GM12878 (cell line): ENCODE measurements around the gene BCHE. TPM values are rescaled to one million over a fixed set of nuclear protein-coding genes. Genes with fewer than 3 reads are reported as not detected.

Experiments
- ATAC-seq: fragments of 200-7000 bp; cut with Tn5 transposase; 3 replicates; pipeline ENCODE4 v1.9.1; 2020; ENCODE audit warnings: mild to moderate bottlenecking, moderate library complexity
- BruUV-seq: library from RNA; stranded (reverse); fragments of 400-500 nt; replicated peaks from 2 replicates; lab custom pipeline; 2021; lab: Mats Ljungman, UMichigan
- CTCF ChIA-PET: fragments of 300-600 bp; sonication (Branson Sonifier 250); formaldehyde crosslinking; extraction: SDS; loops from one replicate; lab custom pipeline; 2021; ENCODE audit warnings: inconsistent platforms; lab: Yijun Ruan, JAX
- POLR2A ChIA-PET: fragments of 350-600 bp; formaldehyde crosslinking; extraction: SDS; loops from one replicate; lab custom pipeline; 2021; ENCODE audit warnings: inconsistent platforms; lab: Charles Lee
- RAD21 ChIA-PET: fragments of 300-600 bp; sonication (Branson Sonifier 250); formaldehyde crosslinking; loops from one replicate; lab custom pipeline; 2023; ENCODE audit warnings: antibody characterized with exemption; ENCODE audit not compliant: unreplicated experiment; lab: Charles Lee
- SMC1A ChIA-PET: fragments of 300-600 bp; sonication (Branson Sonifier 250); formaldehyde crosslinking; loops from one replicate; lab custom pipeline; 2023; ENCODE audit not compliant: unreplicated experiment, uncharacterized antibody; lab: Charles Lee
- DNase-seq: peaks from one replicate; pipeline ENCODE4 v3.0.0-alpha.2; 2011; ENCODE audit warnings: low read depth, low spot score
- FAIRE-seq: peaks from 3 replicates; lab custom pipeline; 2011; peaks lifted over from hg19 to GRCh38; lab: Jason Lieb, UNC
- H2AFZ ChIP-seq: 2 replicates; pipeline ENCODE4 v1.6.0; 2011; ENCODE audit warnings: low read depth, low read length, control low read depth; ENCODE audit not compliant: control insufficient read depth
- H3K27ac ChIP-seq: 2 replicates; pipeline ENCODE4 v1.5.1; 2011; ENCODE audit warnings: control low read depth; ENCODE audit not compliant: control insufficient read depth, insufficient read depth
- H3K27me3 ChIP-seq, 2 experiments: replicated peaks in 1 of 2; 2 replicates each; pipeline versions ENCODE4 v1.6.0 to v1.6.1; 2011; ENCODE audit warnings: low read length in 1 of 2; ENCODE audit not compliant: control insufficient read depth in 2 of 2, insufficient read depth in 2 of 2
- H3K36me3 ChIP-seq, 2 experiments: 2 replicates each; pipeline ENCODE4 v1.5.1; 2011; ENCODE audit warnings: low read length in 1 of 2; ENCODE audit not compliant: control insufficient read depth in 2 of 2, insufficient read depth in 2 of 2
- H3K4me1 ChIP-seq: 2 replicates; pipeline ENCODE4 v1.6.1; 2011; ENCODE audit warnings: mild to moderate bottlenecking, low read length, moderate library complexity, mixed read lengths; ENCODE audit not compliant: control insufficient read depth, insufficient read depth
- H3K4me2 ChIP-seq: 2 replicates; pipeline ENCODE4 v1.6.0; 2011; ENCODE audit warnings: control low read depth; ENCODE audit not compliant: control insufficient read depth, insufficient read depth
- H3K4me3 ChIP-seq: fragments of 200-600 bp; sonication (generic); 2 replicates; pipeline ENCODE4 v1.5.1; 2016
- H3K79me2 ChIP-seq: 2 replicates; pipeline ENCODE4 v1.6.0; 2011; ENCODE audit warnings: low read length; ENCODE audit not compliant: control insufficient read depth, insufficient read depth
- H3K9ac ChIP-seq: 2 replicates; pipeline ENCODE4 v1.8.0; 2011; ENCODE audit warnings: low read length, control low read depth, mixed read lengths; ENCODE audit not compliant: control insufficient read depth, insufficient read depth
- H3K9me3 ChIP-seq: replicated peaks from 3 replicates; pipeline ENCODE4 v1.5.1; 2011; ENCODE audit warnings: mild to moderate bottlenecking, low read length; ENCODE audit not compliant: control insufficient read depth, insufficient read depth
- H4K20me1 ChIP-seq: 2 replicates; pipeline ENCODE4 v1.6.0; 2011; ENCODE audit not compliant: control insufficient read depth, insufficient read depth
- BCL11A ChIP-seq: IDR thresholded peaks from 2 replicates; pipeline ENCODE4 v1.6.1; 2011; ENCODE audit warnings: low read depth, low read length
- CREM ChIP-seq: IDR thresholded peaks from 2 replicates; pipeline ENCODE4 v1.6.1; 2014; ENCODE audit warnings: antibody characterized with exemption, low read depth
- GATAD2B ChIP-seq: fragments of 450-650 bp; conservative IDR thresholded peaks from 2 replicates; pipeline ENCODE4 v1.6.1; 2017; ENCODE audit warnings: low read depth, mild to moderate bottlenecking, moderate library complexity
- HDGF ChIP-seq: fragments of 450-650 bp; IDR thresholded peaks from 2 replicates; pipeline ENCODE4 v1.6.1; 2016; ENCODE audit warnings: antibody characterized with exemption
- MEF2B ChIP-seq: fragments of 450-650 bp; IDR thresholded peaks from 2 replicates; pipeline ENCODE4 v1.6.1; 2018; ENCODE audit warnings: mild to moderate bottlenecking, moderate library complexity; ENCODE audit not compliant: partially characterized antibody, poor library complexity, severe bottlenecking
- MXI1 ChIP-seq: fragments of 150-350 bp; IDR thresholded peaks from 2 replicates; pipeline ENCODE4 v1.6.1; 2011; ENCODE audit warnings: low read depth, mild to moderate bottlenecking, inconsistent platforms, low read length, improper control_type of control experiment
- NRF1 ChIP-seq: conservative IDR thresholded peaks from 2 replicates; pipeline ENCODE4 v1.6.1; 2011; ENCODE audit warnings: mild to moderate bottlenecking, low read depth, low read length, improper control_type of control experiment
- POLR2AphosphoS2 ChIP-seq: IDR thresholded peaks from 2 replicates; pipeline ENCODE4 v1.6.1; 2011; ENCODE audit warnings: low read depth, mild to moderate bottlenecking, low read length, improper control_type of control experiment, moderate library complexity
- RAD21 ChIP-seq: IDR thresholded peaks from 2 replicates; pipeline ENCODE4 v1.6.1; 2011; ENCODE audit warnings: mild to moderate bottlenecking, low read depth, low read length, moderate library complexity; ENCODE audit not compliant: insufficient read depth
- RFX5 ChIP-seq: IDR thresholded peaks from 2 replicates; pipeline ENCODE4 v1.6.1; 2011; ENCODE audit warnings: low read depth, low read length, improper control_type of control experiment
- TBL1XR1 ChIP-seq: IDR thresholded peaks from 2 replicates; pipeline ENCODE4 v1.6.1; 2012; ENCODE audit warnings: low read depth, low read length, improper control_type of control experiment
- ZSCAN29 ChIP-seq: fragments of 450-650 bp; IDR thresholded peaks from 2 replicates; pipeline ENCODE4 v1.6.1; 2017; ENCODE audit warnings: mild to moderate bottlenecking, moderate library complexity
- WGBS: methylation state at CpG from one replicate; pipeline ENCODE4 v1.1.6; 2016; ENCODE audit warnings: low lambda C conversion rate; ENCODE audit not compliant: insufficient replicate concordance, insufficient coverage; ENCODE audit errors: missing lambda C conversion rate; 5-methylcytosine and 5-hydroxymethylcytosine counted together
- in situ Hi-C: fragments of 300-500 bp; cut with MboI; formaldehyde crosslinking; loops from 9 replicates; pipeline ENCODE4 v1.14.3; 2018; ENCODE audit warnings: mixed read lengths
- intact Hi-C: fragments of 100-400 bp; cut with micrococcal nuclease; formaldehyde crosslinking; loops from one replicate; pipeline ENCODE4 v1.14.2; 2022; ENCODE audit not compliant: unreplicated experiment
- polyA plus RNA-seq, 11 experiments: library from polyadenylated mRNA; depleted of rRNA in 4 of 11; unstranded in 6 of 11; stranded (reverse) in 5 of 11; fragments of >200 nt; fragmentation: Nextera tagmentation in 4 of 11; fragmentation: Illumina TruSeq in 1 of 11; extraction: Ambion mirVana in 4 of 11; extraction: Trizol in 1 of 11; gene quantifications; 1 replicate in 1 of 11; 2 replicates in 10 of 11; pipeline versions ENCODE4 v1.2.1 to v1.2.3, GENCODE V29; 2011 to 2016; ENCODE audit warnings: inconsistent platforms in 2 of 11, missing spikeins in 2 of 11, low read depth in 1 of 11
- total RNA-seq, 4 experiments: library from RNA; depleted of rRNA in 3 of 4; stranded (reverse); fragments of >200 nt in 3 of 4; fragmentation: Illumina TruSeq in 1 of 4; extraction: Trizol in 1 of 4; gene quantifications; 2 replicates each; pipeline versions ENCODE4 v1.2.1 to v1.2.3, GENCODE V29; 2013 to 2021
- TF ChIP-seq, protein P1 (sequence below): fragments of 450-650 bp; IDR thresholded peaks from 2 replicates; pipeline ENCODE4 v1.6.1; 2017; ENCODE audit warnings: low read depth, mild to moderate bottlenecking, moderate library complexity
- TF ChIP-seq, protein P2 (sequence below): fragments of 450-650 bp; IDR thresholded peaks from 2 replicates; pipeline ENCODE4 v1.6.1; 2017; ENCODE audit warnings: mild to moderate bottlenecking
- TF ChIP-seq, protein P3 (sequence below): fragments of 450-650 bp; IDR thresholded peaks from 2 replicates; pipeline ENCODE4 v1.6.1; 2018; ENCODE audit warnings: mild to moderate bottlenecking, low read depth, moderate library complexity; ENCODE audit not compliant: partially characterized antibody
- TF ChIP-seq, protein P4 (sequence below): fragments of 450-650 bp; IDR thresholded peaks from 2 replicates; pipeline ENCODE4 v1.6.1; 2016; ENCODE audit warnings: mild to moderate bottlenecking

BCHE gene
- total and polyA plus RNA-seq, 10 of the 15 experiments (the other 5 are each of a cell fraction or from before 2014, with no cell fraction given), result 16.8 to 233 (median 29.3) TPM

DNA sequence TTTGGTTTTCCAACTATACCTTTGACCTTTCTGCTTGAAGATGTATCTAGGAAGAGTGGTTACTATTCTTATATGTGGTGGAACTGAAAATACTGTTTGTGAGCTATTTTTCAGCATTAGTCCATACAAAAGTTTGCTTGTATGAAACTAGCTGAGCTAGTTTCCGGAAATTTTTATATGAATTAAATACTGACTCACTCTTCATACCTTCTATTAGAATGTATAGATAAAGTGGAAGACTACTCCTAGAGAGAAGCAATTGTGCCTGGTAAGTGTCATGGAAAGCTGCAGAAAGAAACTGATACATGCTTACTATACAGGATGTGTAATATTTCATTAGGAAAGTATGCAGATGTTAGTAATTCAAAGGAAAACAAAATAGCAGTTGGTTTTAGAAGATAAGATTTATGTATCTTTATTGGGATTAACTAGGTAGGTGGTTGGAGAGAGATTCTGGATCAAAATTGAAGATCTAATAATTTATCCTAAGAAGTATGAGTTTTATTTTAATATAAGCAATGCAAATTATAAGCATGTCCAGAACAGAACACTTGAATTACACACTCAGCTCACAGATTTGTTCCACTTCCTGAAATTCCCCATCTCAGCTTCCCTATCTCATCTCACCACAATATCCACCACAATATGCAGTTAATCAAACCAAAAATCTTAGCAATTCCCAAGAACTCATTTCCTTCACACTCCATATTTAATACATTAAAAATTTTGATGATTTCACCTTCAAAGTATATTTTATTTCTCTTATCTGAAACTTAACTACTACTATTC is 82.8 kb downstream of the BCHE start:
- Histone ChIP-seq H3K4me3 (no peak overlapping the region), H3K4me1 (no peaks in the 10 kb centered on the region), H4K20me1 (no peaks in the 10 kb centered on the region), H2AFZ (no peak overlapping the region), H3K9me3 (no peaks in the 10 kb centered on the region), H3K36me3 (no peaks in the 10 kb centered on the region), H3K27ac (no peak overlapping the region), H3K79me2 (no peaks in the 10 kb centered on the region), H3K9ac (no peak overlapping the region), H3K4me2 (no peak overlapping the region), H3K27me3 (no peaks in the 10 kb centered on the region)
- POLR2A ChIA-PET, result no interaction called here
- SMC1A ChIA-PET, result interaction anchor here (0.6 to 1.9 kb wide), 9 partner anchors 10 to 70 kb away, joined by 3 to 7 read pairs (median 3); no protein-coding TSS in a partner anchor
- peak; percentile 10; the same call in 1 of the 3 replicates for ATAC-seq
- no peak for FAIRE-seq
- CTCF ChIA-PET, result no interaction called here
- WGBS, result 0% methylated on average over 1 of the region's 1 CpG
- RAD21 ChIA-PET, result interaction anchor here (0.6 to 1.7 kb wide), 5 partner anchors 9 to 94 kb away, joined by 3 to 4 read pairs (median 3); no protein-coding TSS in a partner anchor
- DNase-seq, result no peak
- BruUV-seq, result no TSS peak
- intact Hi-C loops, result no loop called here
- in situ Hi-C loops, result no loop called here
- TF ChIP-seq NRF1 (no peak), ZSCAN29 (no peak), RAD21 (no peak), MEF2B (no peak), BCL11A (no peak), POLR2AphosphoS2 (no peak), GATAD2B (no peak), MXI1 (no peak), TBL1XR1 (no peak), HDGF (no peak), RFX5 (no peak), CREM (no peak)
- TF ChIP-seq, protein P1, sequence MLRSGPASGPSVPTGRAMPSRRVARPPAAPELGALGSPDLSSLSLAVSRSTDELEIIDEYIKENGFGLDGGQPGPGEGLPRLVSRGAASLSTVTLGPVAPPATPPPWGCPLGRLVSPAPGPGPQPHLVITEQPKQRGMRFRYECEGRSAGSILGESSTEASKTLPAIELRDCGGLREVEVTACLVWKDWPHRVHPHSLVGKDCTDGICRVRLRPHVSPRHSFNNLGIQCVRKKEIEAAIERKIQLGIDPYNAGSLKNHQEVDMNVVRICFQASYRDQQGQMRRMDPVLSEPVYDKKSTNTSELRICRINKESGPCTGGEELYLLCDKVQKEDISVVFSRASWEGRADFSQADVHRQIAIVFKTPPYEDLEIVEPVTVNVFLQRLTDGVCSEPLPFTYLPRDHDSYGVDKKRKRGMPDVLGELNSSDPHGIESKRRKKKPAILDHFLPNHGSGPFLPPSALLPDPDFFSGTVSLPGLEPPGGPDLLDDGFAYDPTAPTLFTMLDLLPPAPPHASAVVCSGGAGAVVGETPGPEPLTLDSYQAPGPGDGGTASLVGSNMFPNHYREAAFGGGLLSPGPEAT, result no peak
- TF ChIP-seq, protein P2, sequence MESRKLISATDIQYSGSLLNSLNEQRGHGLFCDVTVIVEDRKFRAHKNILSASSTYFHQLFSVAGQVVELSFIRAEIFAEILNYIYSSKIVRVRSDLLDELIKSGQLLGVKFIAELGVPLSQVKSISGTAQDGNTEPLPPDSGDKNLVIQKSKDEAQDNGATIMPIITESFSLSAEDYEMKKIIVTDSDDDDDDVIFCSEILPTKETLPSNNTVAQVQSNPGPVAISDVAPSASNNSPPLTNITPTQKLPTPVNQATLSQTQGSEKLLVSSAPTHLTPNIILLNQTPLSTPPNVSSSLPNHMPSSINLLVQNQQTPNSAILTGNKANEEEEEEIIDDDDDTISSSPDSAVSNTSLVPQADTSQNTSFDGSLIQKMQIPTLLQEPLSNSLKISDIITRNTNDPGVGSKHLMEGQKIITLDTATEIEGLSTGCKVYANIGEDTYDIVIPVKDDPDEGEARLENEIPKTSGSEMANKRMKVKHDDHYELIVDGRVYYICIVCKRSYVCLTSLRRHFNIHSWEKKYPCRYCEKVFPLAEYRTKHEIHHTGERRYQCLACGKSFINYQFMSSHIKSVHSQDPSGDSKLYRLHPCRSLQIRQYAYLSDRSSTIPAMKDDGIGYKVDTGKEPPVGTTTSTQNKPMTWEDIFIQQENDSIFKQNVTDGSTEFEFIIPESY, result no peak
- TF ChIP-seq, protein P3, sequence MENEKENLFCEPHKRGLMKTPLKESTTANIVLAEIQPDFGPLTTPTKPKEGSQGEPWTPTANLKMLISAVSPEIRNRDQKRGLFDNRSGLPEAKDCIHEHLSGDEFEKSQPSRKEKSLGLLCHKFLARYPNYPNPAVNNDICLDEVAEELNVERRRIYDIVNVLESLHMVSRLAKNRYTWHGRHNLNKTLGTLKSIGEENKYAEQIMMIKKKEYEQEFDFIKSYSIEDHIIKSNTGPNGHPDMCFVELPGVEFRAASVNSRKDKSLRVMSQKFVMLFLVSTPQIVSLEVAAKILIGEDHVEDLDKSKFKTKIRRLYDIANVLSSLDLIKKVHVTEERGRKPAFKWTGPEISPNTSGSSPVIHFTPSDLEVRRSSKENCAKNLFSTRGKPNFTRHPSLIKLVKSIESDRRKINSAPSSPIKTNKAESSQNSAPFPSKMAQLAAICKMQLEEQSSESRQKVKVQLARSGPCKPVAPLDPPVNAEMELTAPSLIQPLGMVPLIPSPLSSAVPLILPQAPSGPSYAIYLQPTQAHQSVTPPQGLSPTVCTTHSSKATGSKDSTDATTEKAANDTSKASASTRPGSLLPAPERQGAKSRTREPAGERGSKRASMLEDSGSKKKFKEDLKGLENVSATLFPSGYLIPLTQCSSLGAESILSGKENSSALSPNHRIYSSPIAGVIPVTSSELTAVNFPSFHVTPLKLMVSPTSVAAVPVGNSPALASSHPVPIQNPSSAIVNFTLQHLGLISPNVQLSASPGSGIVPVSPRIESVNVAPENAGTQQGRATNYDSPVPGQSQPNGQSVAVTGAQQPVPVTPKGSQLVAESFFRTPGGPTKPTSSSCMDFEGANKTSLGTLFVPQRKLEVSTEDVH, result no peak
- TF ChIP-seq, protein P4, sequence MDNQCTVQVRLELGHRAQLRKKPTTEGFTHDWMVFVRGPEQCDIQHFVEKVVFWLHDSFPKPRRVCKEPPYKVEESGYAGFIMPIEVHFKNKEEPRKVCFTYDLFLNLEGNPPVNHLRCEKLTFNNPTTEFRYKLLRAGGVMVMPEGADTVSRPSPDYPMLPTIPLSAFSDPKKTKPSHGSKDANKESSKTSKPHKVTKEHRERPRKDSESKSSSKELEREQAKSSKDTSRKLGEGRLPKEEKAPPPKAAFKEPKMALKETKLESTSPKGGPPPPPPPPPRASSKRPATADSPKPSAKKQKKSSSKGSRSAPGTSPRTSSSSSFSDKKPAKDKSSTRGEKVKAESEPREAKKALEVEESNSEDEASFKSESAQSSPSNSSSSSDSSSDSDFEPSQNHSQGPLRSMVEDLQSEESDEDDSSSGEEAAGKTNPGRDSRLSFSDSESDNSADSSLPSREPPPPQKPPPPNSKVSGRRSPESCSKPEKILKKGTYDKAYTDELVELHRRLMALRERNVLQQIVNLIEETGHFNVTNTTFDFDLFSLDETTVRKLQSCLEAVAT, result no peak
